HG02642 (cell line): ENCODE measurements around the gene C10orf53.

Experiments used
- ATAC-seq: cut with Tn5 transposase; IDR thresholded peaks from one replicate; pipeline ENCODE4 v1.9.1; 2021; ENCODE audit warnings: mild to moderate bottlenecking; ENCODE audit not compliant: unreplicated experiment, poor library complexity

C10orf53 gene

GRCh38 chr10:49735848-49736563 is 56.6 kb downstream of the C10orf53 start:
- ATAC-seq: no peak

- no peak for ATAC-seq
Observed at GRCh38 chr10:49736564-49737113, 57.2 kb downstream of the C10orf53 start.

GRCh38 chr10:49737474-49738201 is 58.2 kb downstream of the C10orf53 start:
- no peak for ATAC-seq

- no peak for ATAC-seq
Observed at GRCh38 chr10:49738616-49739360, 59.3 kb downstream of the C10orf53 start.

GRCh38 chr10:49739426-49739825 is 60.0 kb downstream of the C10orf53 start:
- no peak for ATAC-seq

GRCh38 chr10:49740346-49741107 is 61.1 kb downstream of the C10orf53 start:
- ATAC-seq: no peak

GRCh38 chr10:49741108-49741995 is 61.9 kb downstream of the C10orf53 start:
- no peak for ATAC-seq

- no peak for ATAC-seq
Observed at GRCh38 chr10:49742683-49743463, 63.4 kb downstream of the C10orf53 start.

- ATAC-seq: no peak
Observed at GRCh38 chr10:49743464-49744075, 64.1 kb downstream of the C10orf53 start.

- ATAC-seq: no peak
Observed at GRCh38 chr10:49744091-49744685, 64.7 kb downstream of the C10orf53 start.

- ATAC-seq: no peak
Observed at GRCh38 chr10:49744924-49745605, 65.6 kb downstream of the C10orf53 start.

- ATAC-seq: no peak
Observed at GRCh38 chr10:49745756-49746155, 66.3 kb downstream of the C10orf53 start.

- ATAC-seq: no peak
Observed at GRCh38 chr10:49746626-49747302, 67.3 kb downstream of the C10orf53 start.
